B cell (primary cell): ENCODE results near the gene PGAP6. TPM values are rescaled to one million over a fixed set of nuclear protein-coding genes. Genes with fewer than 3 reads are reported as not detected.

Source experiments
- ATAC-seq: fragments of 200-7000 bp; cut with Tn5 transposase; one replicate; pipeline ENCODE4 v1.10.0; 2021; ENCODE audit warnings: low read depth, mild to moderate bottlenecking, moderate number of reproducible peaks, moderate library complexity
- CTCF ChIA-PET: fragments of 350-600 bp; sonication (Branson Sonifier 250); formaldehyde crosslinking; loops from one replicate; lab custom pipeline; 2021; ENCODE audit warnings: antibody characterized with exemption, inconsistent platforms; lab: Charles Lee
- POLR2A ChIA-PET: fragments of 350-600 bp; sonication (Branson Sonifier 250); formaldehyde crosslinking; loops from one replicate; lab custom pipeline; 2021; ENCODE audit warnings: antibody characterized with exemption; lab: Charles Lee
- DNase-seq: peaks from one replicate; pipeline ENCODE4 v3.0.0; 2013
- H2AFZ ChIP-seq: 2 replicates; pipeline ENCODE4 v1.6.1; 2012; ENCODE audit warnings: mild to moderate bottlenecking, low read depth, low read length; ENCODE audit not compliant: insufficient read depth, poor library complexity, severe bottlenecking
- H3K27ac ChIP-seq, 2 donors: 1 replicate in 1 of 2; 2 replicates in 1 of 2; pipeline ENCODE4 v1.5.1; 2012 to 2013; ENCODE audit warnings: low read length in 2 of 2, mild to moderate bottlenecking in 2 of 2, moderate library complexity in 1 of 2
- H3K27me3 ChIP-seq, 4 experiments: fragments of 200-600 bp in 1 of 4; sonication (generic) in 1 of 4; replicated peaks in 1 of 4; 1 replicate in 2 of 4; 2 replicates in 2 of 4; pipeline versions ENCODE4 v1.6.1 to v1.7.0; 2013 to 2016; ENCODE audit warnings: low read length in 3 of 4, mild to moderate bottlenecking in 2 of 4, mixed read lengths in 1 of 4, moderate library complexity in 1 of 4; ENCODE audit not compliant: insufficient read depth in 4 of 4, control insufficient read depth in 3 of 4; ENCODE audit errors: control extremely low read depth in 1 of 4
- H3K36me3 ChIP-seq, 2 experiments: replicated peaks in 1 of 2; 1 replicate in 1 of 2; 2 replicates in 1 of 2; pipeline versions ENCODE4 v1.6.1 to v1.7.1; 2013; ENCODE audit warnings: low read length in 1 of 2; ENCODE audit not compliant: insufficient read depth in 2 of 2, control insufficient read depth in 1 of 2; ENCODE audit errors: control extremely low read depth in 1 of 2, extremely low read depth in 1 of 2
- H3K4me1 ChIP-seq, 2 donors: fragments of 200-600 bp in 1 of 2; sonication (generic) in 1 of 2; 1 replicate in 1 of 2; 2 replicates in 1 of 2; pipeline versions ENCODE4 v1.5.1 to v1.6.1; 2013 to 2017; ENCODE audit warnings: low read length in 2 of 2; ENCODE audit not compliant: control insufficient read depth in 2 of 2, insufficient read depth in 2 of 2
- H3K4me2 ChIP-seq: replicated peaks from 2 replicates; pipeline ENCODE3; 2012; ENCODE audit warnings: mild to moderate bottlenecking, low read depth, low read length; ENCODE audit not compliant: poor library complexity, severe bottlenecking
- H3K4me3 ChIP-seq, 5 experiments: fragments of 200-600 bp in 1 of 5; sonication (generic) in 1 of 5; 1 replicate in 3 of 5; 2 replicates in 2 of 5; pipeline versions ENCODE4 v1.5.1 to v1.7.0; 2011 to 2016; ENCODE audit warnings: low read length in 4 of 5, mild to moderate bottlenecking in 4 of 5, low read depth in 2 of 5, control low read depth in 1 of 5, moderate library complexity in 1 of 5; ENCODE audit not compliant: insufficient read depth in 1 of 5; ENCODE audit errors: control extremely low read depth in 1 of 5, extremely low read depth in 1 of 5
- H3K79me2 ChIP-seq: fragments of 200-600 bp; sonication (generic); one replicate; pipeline ENCODE4 v1.6.0; 2016; ENCODE audit warnings: low read length; ENCODE audit not compliant: control insufficient read depth, insufficient read depth
- H3K9ac ChIP-seq: fragments of 200-600 bp; sonication (generic); 2 replicates; pipeline ENCODE4 v1.6.1; 2017; ENCODE audit warnings: mild to moderate bottlenecking, low read length, moderate library complexity
- H3K9me3 ChIP-seq, 3 donors: one replicate each; pipeline versions ENCODE4 v1.6.1 to v1.7.1; 2013; ENCODE audit warnings: low read length in 2 of 3; ENCODE audit not compliant: control insufficient read depth in 2 of 3, insufficient read depth in 1 of 3; ENCODE audit errors: control extremely low read depth in 1 of 3
- H4K20me1 ChIP-seq: 2 replicates; pipeline ENCODE4 v1.6.0; 2012; ENCODE audit warnings: mild to moderate bottlenecking, low read length; ENCODE audit not compliant: insufficient read depth, control insufficient read depth, poor library complexity, severe bottlenecking
- H3K27ac Mint-ChIP-seq: one replicate; pipeline ENCODE4 v1.8.0; 2021; ENCODE audit warnings: mixed read lengths
- H3K27me3 Mint-ChIP-seq: one replicate; pipeline ENCODE4 v1.8.0; 2021; ENCODE audit warnings: mixed read lengths
- H3K4me1 Mint-ChIP-seq: one replicate; pipeline ENCODE4 v1.8.0; 2021; ENCODE audit warnings: mixed read lengths
- H3K4me3 Mint-ChIP-seq: one replicate; pipeline ENCODE4 v1.8.0; 2021; ENCODE audit warnings: mixed read lengths
- H3K9me3 Mint-ChIP-seq: one replicate; pipeline ENCODE4 v1.8.0; 2022; ENCODE audit warnings: mixed read lengths; ENCODE audit not compliant: insufficient read depth
- CTCF ChIP-seq: fragments of 200-600 bp; IDR thresholded peaks from one replicate; pipeline ENCODE4 v1.8.0; 2022; ENCODE audit warnings: antibody characterized with exemption, mild to moderate bottlenecking
- EZH2 ChIP-seq: IDR thresholded peaks from 2 replicates; pipeline ENCODE4 v1.6.1; 2012; ENCODE audit warnings: borderline replicate concordance, low read depth, mild to moderate bottlenecking, moderate library complexity, low read length; ENCODE audit not compliant: insufficient read depth, poor library complexity, severe bottlenecking
- WGBS: methylation state at CpG from one replicate; pipeline ENCODE4 v1.1.5; 2013; ENCODE audit warnings: missing lambda C conversion rate; ENCODE audit not compliant: insufficient coverage; 5-methylcytosine and 5-hydroxymethylcytosine counted together
- intact Hi-C: fragments of 100-400 bp; cut with micrococcal nuclease; formaldehyde crosslinking; loops from one replicate; pipeline ENCODE4 v1.10.0; 2022
- polyA plus RNA-seq: library from polyadenylated mRNA; depleted of rRNA; stranded (reverse); fragments of >200 nt; gene quantifications from 2 replicates; pipeline ENCODE4 v1.2.3, GENCODE V29; 2012
- total RNA-seq, 2 donors: library from RNA; stranded (reverse); fragments of 120-200 nt in 1 of 2; gene quantifications; 1 replicate in 1 of 2; 2 replicates in 1 of 2; pipeline versions ENCODE4 v1.2.3 to v1.2.4, GENCODE V29; 2013 to 2022

The PGAP6 gene
- total and polyA plus RNA-seq, 2 donors (not counting 1 experiment from before 2014, with no cell fraction given) = 47.4 to 158 TPM

- ATAC-seq (peak; percentile 91), DNase-seq (peak; percentile 92)
- Mint-ChIP-seq H3K9me3 (no peaks in the 10 kb centered on the region), H3K27me3 (peaks cover 9% of the 10 kb centered on the region), H3K4me3 (peak within 1 kb of the TSS; percentile 93), H3K27ac (peak within 1 kb of the TSS; percentile 91), H3K4me1 (peaks cover 25% of the 10 kb centered on the region)
- Histone ChIP-seq H3K36me3 (no peaks in the 10 kb centered on the region), H3K4me1 (peaks cover 16 to 22% of the 10 kb centered on the region in 2 donors), H3K27ac (peak within 1 kb of the TSS; percentile 51 to 92), H3K27me3 (peaks cover 0 to 14% (median 2%) of the 10 kb centered on the region in 4 experiments), H3K79me2 (peaks cover 26% of the 10 kb centered on the region), H3K4me2 (peak within 1 kb of the TSS; percentile 86), H3K9ac (peak within 1 kb of the TSS; percentile 74), H2AFZ (peak within 1 kb of the TSS; percentile 86), H3K9me3 (no peaks in the 10 kb centered on the region), H3K4me3 (peak within 1 kb of the TSS in 4 of 5 experiments; percentile 52 to 71 (median 71)), H4K20me1 (peaks cover 11% of the 10 kb centered on the region)
- under 1% methylated on average over 77 of the region's 77 CpGs for WGBS
- no peak for TF ChIP-seq EZH2
- peak; percentile 49 for TF ChIP-seq CTCF
- intact Hi-C loops = loop anchor here (1.0 to 5.0 kb wide), 4 partner anchors 24 to 102 kb away; partner anchors contain the start of genes CAPN15, DECR2 and PGAP6
- ChIA-PET CTCF (interaction anchor here (1.0 to 1.3 kb wide), 2 partner anchors 24 to 318 kb away, joined by 3 to 4 read pairs; no protein-coding TSS in a partner anchor), POLR2A (interaction anchor here (0.6 to 2.8 kb wide), 3 partner anchors 24 to 72 kb away, joined by 3 to 13 read pairs (median 7); partner anchors contain the start of genes DECR2 and MRPL28)
These were observed 43.4 kb upstream of the PGAP6 start, which contains the start of gene RAB11FIP3 for GRCh38 chr16:425082-425718. RAB11FIP3 (plus strand) TSS chr16:425649; CDS start chr16:426007, 358 bp downstream.
